HPDE6-E6E7 (cell line): ENCODE data around the gene SPACA4.

ENCODE experiments used
- DNase-seq: peaks from one replicate; pipeline ENCODE4 v3.0.0; 2011; ENCODE audit warnings: missing footprints; ENCODE audit errors: extremely low spot score

The SPACA4 gene

GRCh38 chr19:48651683-48652048 is 45.1 kb downstream of the SPACA4 start:
- DNase-seq = no peak

DNA sequence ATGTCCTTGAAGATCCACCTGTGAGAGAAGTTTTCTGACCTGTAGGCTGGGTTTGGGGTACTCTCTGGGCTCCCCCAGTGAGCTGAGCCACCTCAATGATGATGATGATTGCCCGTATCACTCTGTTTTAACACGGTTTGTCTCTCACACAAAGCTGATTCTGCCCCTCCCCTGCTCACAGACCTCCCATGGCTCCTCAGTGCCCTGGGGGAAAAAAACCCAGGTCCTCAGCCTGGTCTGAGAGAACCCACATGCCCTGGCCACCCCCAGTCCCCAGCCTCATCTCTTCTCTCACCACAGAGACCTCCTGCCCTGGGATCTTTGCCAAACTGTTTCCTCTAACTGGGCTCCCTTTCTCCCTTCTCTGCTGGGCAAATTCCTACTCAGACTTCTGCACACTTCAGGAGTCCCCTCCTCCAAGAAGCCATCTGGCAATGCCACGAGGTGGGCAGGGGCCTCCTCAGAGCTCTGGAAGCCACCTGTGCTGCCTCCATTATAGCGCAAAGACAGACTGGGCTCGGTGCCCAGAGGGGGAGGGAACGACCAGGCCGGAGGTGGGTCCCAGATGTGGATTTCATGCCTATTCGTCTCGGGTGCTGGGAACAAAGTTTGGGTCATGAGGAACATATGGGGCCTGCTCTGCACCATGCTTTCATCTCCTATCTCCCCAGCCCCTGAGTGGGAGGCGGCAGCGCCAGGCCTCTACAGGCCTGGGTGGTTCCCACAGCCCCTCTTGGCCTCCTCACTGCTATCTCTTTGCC is 47.9 kb downstream of the SPACA4 start:
- DNase-seq = no peak

GRCh38 chr19:48656840-48657474 is 50.4 kb downstream of the SPACA4 start:
- DNase-seq = no peak
